Measurements from ENCODE around the gene GSAP.

DNA sequence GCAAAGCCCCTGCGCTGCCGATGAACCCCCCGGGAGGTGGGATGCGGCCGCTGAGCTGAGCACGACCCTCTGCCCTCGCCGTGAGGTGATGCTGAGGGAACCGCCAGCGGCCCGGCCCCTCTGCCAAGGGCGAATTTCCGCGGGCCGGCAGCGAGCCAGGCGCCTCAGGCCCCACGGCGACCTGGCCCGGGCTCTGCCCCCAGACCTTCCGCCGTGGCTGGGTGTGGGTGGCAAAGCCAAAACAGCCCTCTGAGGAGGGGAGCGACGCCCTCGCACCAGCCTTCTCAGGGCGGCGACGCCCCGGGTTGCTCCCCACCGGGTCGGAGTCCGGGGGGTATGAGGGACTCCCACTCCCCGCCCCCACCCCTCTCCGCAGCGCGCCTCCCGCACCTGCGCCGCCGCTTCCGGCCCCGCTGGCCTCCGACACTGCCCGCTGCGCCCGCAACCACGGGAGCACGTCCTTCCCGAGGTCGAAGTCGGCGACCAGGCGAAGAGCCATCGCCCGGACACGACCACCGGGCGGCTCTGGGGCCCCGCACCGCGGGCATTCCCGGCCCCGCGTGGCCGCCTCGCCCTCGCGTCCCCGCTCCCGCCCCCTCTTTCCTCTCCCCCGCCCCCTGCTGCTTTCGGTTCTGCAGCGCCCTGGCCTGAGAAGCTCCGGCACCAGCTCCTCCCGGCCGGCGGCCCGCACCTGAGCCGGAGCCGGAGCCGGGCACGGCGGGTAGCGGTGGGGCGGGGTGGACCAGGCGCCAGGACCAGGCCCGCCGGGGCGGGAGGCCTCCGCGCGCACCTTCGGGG is at the start of gene GSAP:
- no peak for TF ChIP-seq POLR2A (IDR thresholded peaks at IDR 0.05)
- TF ChIP-seq, protein P1, sequence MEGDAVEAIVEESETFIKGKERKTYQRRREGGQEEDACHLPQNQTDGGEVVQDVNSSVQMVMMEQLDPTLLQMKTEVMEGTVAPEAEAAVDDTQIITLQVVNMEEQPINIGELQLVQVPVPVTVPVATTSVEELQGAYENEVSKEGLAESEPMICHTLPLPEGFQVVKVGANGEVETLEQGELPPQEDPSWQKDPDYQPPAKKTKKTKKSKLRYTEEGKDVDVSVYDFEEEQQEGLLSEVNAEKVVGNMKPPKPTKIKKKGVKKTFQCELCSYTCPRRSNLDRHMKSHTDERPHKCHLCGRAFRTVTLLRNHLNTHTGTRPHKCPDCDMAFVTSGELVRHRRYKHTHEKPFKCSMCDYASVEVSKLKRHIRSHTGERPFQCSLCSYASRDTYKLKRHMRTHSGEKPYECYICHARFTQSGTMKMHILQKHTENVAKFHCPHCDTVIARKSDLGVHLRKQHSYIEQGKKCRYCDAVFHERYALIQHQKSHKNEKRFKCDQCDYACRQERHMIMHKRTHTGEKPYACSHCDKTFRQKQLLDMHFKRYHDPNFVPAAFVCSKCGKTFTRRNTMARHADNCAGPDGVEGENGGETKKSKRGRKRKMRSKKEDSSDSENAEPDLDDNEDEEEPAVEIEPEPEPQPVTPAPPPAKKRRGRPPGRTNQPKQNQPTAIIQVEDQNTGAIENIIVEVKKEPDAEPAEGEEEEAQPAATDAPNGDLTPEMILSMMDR (IDR thresholded peaks at IDR 0.05) = no peak

All from ovary (tissue), 3 donors.